IMR-90 (cell line): ENCODE results near the gene PLEKHF1.

Experiments used
- BHLHE40 ChIP-seq: fragments of 150-350 bp; IDR thresholded peaks from 2 replicates; pipeline ENCODE4 v1.6.1; 2016; ENCODE audit warnings: mild to moderate bottlenecking, low read depth, low read length
- CHD1 ChIP-seq: IDR thresholded peaks from 2 replicates; pipeline ENCODE4 v1.6.1; 2012; ENCODE audit warnings: low read depth, low read length, improper control_type of control experiment
- ELK1 ChIP-seq: fragments of 150-350 bp; IDR thresholded peaks from 2 replicates; pipeline ENCODE4 v1.6.1; 2016; ENCODE audit warnings: low read depth, mild to moderate bottlenecking, low read length, moderate library complexity, borderline replicate concordance
- FOS ChIP-seq: fragments of 150-350 bp; IDR thresholded peaks from 2 replicates; pipeline ENCODE4 v1.6.1; 2016; ENCODE audit warnings: low read depth, low read length
- POLR2A ChIP-seq: IDR thresholded peaks from 2 replicates; pipeline ENCODE4 v1.6.1; 2012; ENCODE audit warnings: mild to moderate bottlenecking, low read depth, low read length
- RCOR1 ChIP-seq: IDR thresholded peaks from 2 replicates; pipeline ENCODE4 v1.6.1; 2012; ENCODE audit warnings: mild to moderate bottlenecking, low read length, improper control_type of control experiment; ENCODE audit not compliant: insufficient replicate concordance
- SMC3 ChIP-seq: fragments of 150-350 bp; IDR thresholded peaks from 2 replicates; pipeline ENCODE4 v1.6.1; 2016; ENCODE audit warnings: low read depth, mild to moderate bottlenecking, antibody characterized with exemption, low read length, moderate library complexity
- TF ChIP-seq, protein P1 (sequence below): conservative IDR thresholded peaks from 2 replicates; pipeline ENCODE4 v1.5.1; 2012; ENCODE audit warnings: mild to moderate bottlenecking, low read depth, low read length, improper control_type of control experiment

GRCh38 chr19:29623726-29624488, 41.4 kb upstream of the PLEKHF1 start:
- TF ChIP-seq SMC3 = no peak
- TF ChIP-seq RCOR1 = no peak
- TF ChIP-seq ELK1 = no peak
- TF ChIP-seq, protein P1, sequence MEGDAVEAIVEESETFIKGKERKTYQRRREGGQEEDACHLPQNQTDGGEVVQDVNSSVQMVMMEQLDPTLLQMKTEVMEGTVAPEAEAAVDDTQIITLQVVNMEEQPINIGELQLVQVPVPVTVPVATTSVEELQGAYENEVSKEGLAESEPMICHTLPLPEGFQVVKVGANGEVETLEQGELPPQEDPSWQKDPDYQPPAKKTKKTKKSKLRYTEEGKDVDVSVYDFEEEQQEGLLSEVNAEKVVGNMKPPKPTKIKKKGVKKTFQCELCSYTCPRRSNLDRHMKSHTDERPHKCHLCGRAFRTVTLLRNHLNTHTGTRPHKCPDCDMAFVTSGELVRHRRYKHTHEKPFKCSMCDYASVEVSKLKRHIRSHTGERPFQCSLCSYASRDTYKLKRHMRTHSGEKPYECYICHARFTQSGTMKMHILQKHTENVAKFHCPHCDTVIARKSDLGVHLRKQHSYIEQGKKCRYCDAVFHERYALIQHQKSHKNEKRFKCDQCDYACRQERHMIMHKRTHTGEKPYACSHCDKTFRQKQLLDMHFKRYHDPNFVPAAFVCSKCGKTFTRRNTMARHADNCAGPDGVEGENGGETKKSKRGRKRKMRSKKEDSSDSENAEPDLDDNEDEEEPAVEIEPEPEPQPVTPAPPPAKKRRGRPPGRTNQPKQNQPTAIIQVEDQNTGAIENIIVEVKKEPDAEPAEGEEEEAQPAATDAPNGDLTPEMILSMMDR = no peak
- no peak for TF ChIP-seq POLR2A
- TF ChIP-seq FOS = no peak
- no peak for TF ChIP-seq BHLHE40
- no peak for TF ChIP-seq CHD1
